ENCODE results near the gene CD58.
A peak's percentile ranks its signal among the peaks of the same experiment; 100 is the strongest.

DNA sequence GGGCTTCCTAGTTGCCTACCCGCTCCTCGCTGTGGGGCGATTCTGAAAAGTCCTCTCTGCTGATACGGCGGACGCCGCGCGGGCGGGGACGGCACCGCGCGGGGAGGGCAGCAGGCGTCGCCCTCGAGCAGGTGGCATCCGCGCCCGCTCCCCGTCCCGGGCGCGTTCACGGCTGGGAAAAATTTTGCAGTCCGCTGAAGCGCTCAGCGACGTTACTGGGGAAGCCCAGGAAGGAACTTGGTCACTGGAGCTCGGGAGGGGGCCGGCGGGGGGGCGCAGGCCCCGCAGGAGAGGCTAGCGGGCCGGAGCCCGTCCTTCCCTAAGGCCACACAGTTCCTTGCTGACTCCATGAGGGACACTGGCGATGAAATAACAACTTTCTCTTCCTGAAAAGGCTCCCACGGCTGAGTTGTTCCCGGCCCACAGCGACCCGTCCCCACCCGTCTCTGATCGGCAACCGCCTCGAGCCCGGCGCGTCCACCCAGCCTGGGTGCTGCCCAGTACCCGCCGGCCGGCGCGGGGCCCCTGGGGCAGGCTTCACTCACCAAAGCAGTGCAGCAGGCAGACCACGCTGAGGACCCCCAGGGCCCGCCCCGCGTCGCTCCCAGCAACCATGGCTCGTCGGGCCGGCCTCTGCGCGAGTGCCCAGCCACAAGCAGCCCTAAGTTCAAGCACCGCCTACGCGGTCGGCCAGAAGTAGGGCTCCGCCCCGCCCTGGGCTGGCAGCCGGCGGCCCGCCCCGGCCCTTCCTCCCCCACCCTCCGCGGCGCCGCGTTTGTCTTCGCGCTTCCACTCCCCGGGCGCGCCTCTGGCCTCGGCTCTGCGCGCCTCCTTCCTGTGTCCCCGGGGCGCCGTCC lies at the start of gene CD58:
- TF ChIP-seq, protein P1, sequence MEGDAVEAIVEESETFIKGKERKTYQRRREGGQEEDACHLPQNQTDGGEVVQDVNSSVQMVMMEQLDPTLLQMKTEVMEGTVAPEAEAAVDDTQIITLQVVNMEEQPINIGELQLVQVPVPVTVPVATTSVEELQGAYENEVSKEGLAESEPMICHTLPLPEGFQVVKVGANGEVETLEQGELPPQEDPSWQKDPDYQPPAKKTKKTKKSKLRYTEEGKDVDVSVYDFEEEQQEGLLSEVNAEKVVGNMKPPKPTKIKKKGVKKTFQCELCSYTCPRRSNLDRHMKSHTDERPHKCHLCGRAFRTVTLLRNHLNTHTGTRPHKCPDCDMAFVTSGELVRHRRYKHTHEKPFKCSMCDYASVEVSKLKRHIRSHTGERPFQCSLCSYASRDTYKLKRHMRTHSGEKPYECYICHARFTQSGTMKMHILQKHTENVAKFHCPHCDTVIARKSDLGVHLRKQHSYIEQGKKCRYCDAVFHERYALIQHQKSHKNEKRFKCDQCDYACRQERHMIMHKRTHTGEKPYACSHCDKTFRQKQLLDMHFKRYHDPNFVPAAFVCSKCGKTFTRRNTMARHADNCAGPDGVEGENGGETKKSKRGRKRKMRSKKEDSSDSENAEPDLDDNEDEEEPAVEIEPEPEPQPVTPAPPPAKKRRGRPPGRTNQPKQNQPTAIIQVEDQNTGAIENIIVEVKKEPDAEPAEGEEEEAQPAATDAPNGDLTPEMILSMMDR (IDR thresholded peaks at IDR 0.05): no peak
- TF ChIP-seq POLR2A (IDR thresholded peaks at IDR 0.05): peak in 1 of 2 donors; percentile 9
